ENCODE results near the gene EPHB1. TPM values are rescaled to one million over a fixed set of nuclear protein-coding genes. Genes with fewer than 3 reads are reported as not detected.

Gene EPHB1
- total RNA-seq, 4 donors from 2014 or later, result 0.82 to 2.2 (median 1.2) TPM

DNA sequence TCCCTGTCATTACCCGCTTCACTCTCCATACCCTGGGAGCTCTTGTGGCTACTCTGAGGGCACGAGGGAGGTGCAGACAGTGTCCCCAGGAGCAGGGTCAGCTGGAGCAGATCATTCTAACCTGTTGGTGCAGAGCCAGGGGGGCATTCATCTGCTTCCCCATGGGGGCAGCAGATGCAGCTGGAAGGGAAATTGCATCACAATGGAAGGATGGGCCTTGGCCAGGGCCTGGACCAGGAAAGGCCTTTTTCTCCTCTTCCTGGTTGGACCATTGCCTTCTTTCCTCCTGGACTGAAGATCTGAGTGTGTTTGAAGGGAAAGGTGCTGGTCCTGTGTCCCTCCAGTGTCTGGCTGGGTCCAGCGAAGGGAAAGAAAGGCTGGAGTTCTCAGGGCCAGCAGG, 55.7 kb downstream of the EPHB1 start:
- TF ChIP-seq POLR2A (IDR thresholded peaks at IDR 0.05) (no peak), POLR2AphosphoS5 (IDR thresholded peaks at IDR 0.05) (no peak), EP300 (IDR thresholded peaks at IDR 0.05; ENCODE audit: low read depth) (no peak)
- TF ChIP-seq, protein P1, sequence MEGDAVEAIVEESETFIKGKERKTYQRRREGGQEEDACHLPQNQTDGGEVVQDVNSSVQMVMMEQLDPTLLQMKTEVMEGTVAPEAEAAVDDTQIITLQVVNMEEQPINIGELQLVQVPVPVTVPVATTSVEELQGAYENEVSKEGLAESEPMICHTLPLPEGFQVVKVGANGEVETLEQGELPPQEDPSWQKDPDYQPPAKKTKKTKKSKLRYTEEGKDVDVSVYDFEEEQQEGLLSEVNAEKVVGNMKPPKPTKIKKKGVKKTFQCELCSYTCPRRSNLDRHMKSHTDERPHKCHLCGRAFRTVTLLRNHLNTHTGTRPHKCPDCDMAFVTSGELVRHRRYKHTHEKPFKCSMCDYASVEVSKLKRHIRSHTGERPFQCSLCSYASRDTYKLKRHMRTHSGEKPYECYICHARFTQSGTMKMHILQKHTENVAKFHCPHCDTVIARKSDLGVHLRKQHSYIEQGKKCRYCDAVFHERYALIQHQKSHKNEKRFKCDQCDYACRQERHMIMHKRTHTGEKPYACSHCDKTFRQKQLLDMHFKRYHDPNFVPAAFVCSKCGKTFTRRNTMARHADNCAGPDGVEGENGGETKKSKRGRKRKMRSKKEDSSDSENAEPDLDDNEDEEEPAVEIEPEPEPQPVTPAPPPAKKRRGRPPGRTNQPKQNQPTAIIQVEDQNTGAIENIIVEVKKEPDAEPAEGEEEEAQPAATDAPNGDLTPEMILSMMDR (IDR thresholded peaks at IDR 0.05), result no peak
- no peaks in the 10 kb centered on the region for H3K27me3 ChIP-seq
- H3K4me3 ChIP-seq, result no peak overlapping the region
- H3K27ac ChIP-seq, result no peak overlapping the region
- intact Hi-C loops (cut with DNase I; ENCODE audit: low total_unique reads), result no loop called here
- no peaks in the 10 kb centered on the region for H3K36me3 ChIP-seq
- no peaks in the 10 kb centered on the region for H3K9me3 ChIP-seq
- DNase-seq, result no peak
- WGBS, 2 donors (ENCODE audit: low coverage in 1 of 2), result 85% methylated on average over 3 of the region's 3 CpGs; no CpG with 5 or more reads in 1 of the 2 donors
- no peaks in the 10 kb centered on the region for H3K4me1 ChIP-seq
- in situ Hi-C loops (cut with MboI; ENCODE audit: low pct_ligation_motif_present in 1 of 4, low pct_unique_long_range_greater_than_20kb in 1 of 4, low sequenced_read_pairs in 3 of 4), result no loop called here

DNA sequence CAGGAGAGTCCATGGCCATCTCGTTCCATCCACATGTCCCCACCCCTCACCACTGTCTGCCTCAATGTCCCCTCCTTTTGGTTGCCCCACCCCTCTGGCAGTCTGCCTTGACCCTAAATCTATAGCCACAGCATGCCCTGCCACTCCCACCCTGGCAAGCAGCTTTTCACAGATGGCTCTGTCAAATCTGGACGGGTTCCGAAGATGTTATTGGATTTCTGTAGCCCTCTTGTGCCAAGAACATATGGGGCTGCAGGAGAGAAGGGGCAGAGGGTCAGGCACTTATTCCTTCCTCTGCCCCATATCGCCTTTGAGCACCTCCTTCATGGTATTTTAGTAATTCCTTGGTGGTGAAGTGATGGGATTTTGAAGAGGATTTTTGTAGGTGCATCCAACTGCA, 57.1 kb downstream of the EPHB1 start:
- H3K36me3 ChIP-seq, result no peaks in the 10 kb centered on the region
- H3K27ac ChIP-seq, result no peak overlapping the region
- intact Hi-C loops (cut with DNase I; ENCODE audit: low total_unique reads), result no loop called here
- H3K4me1 ChIP-seq, result no peaks in the 10 kb centered on the region
- H3K9me3 ChIP-seq, result no peaks in the 10 kb centered on the region
- no peak overlapping the region for H3K4me3 ChIP-seq
- WGBS, 2 donors (ENCODE audit: low coverage in 1 of 2), result 78 to 83% methylated on average over 1 to 4 of the region's 4 CpGs
- in situ Hi-C loops (cut with MboI; ENCODE audit: low pct_ligation_motif_present in 1 of 4, low pct_unique_long_range_greater_than_20kb in 1 of 4, low sequenced_read_pairs in 3 of 4), result no loop called here
- no peak for TF ChIP-seq POLR2A (IDR thresholded peaks at IDR 0.05)
- TF ChIP-seq, protein P1 (IDR thresholded peaks at IDR 0.05), result no peak
- no peak for TF ChIP-seq EP300 (IDR thresholded peaks at IDR 0.05; ENCODE audit: low read depth)
- TF ChIP-seq POLR2AphosphoS5 (IDR thresholded peaks at IDR 0.05), result no peak
- DNase-seq, result no peak
- H3K27me3 ChIP-seq, result no peaks in the 10 kb centered on the region

DNA sequence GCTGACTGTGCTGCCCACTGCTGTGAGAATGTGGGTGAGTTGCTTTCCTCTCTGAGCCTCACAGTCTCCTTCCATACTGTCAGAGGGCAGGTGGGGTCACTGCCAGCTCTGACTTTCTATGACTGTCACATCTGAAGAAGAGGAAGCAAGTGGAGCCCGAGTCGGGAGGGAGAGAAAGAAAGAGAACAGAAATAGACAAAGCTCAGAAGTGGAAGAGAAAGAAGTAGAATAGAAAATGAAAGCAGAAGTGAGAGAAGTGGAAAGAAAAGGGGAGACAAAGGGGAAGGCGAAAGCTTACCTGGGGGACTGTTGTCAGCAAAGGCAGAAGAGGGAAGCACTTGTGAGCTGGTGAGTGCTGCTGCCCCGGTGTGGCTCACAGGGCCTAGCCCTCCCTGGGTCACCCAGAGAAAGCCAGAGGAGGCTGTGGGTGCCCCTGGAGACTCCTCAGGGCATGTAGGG, 57.9 kb downstream of the EPHB1 start:
- H3K36me3 ChIP-seq, result no peaks in the 10 kb centered on the region
- WGBS, 2 donors (ENCODE audit: low coverage in 1 of 2), result 68 to 70% methylated on average over 2 to 4 of the region's 4 CpGs
- no peaks in the 10 kb centered on the region for H3K9me3 ChIP-seq
- no peak overlapping the region for H3K4me3 ChIP-seq
- in situ Hi-C loops (cut with MboI; ENCODE audit: low pct_ligation_motif_present in 1 of 4, low pct_unique_long_range_greater_than_20kb in 1 of 4, low sequenced_read_pairs in 3 of 4), result no loop called here
- no peak for TF ChIP-seq EP300 (IDR thresholded peaks at IDR 0.05; ENCODE audit: low read depth)
- TF ChIP-seq, protein P1 (IDR thresholded peaks at IDR 0.05), result no peak
- no peak for TF ChIP-seq POLR2A (IDR thresholded peaks at IDR 0.05)
- no peak for TF ChIP-seq POLR2AphosphoS5 (IDR thresholded peaks at IDR 0.05)
- no peak overlapping the region for H3K27ac ChIP-seq
- H3K4me1 ChIP-seq, result no peaks in the 10 kb centered on the region
- peak; percentile 16 for DNase-seq
- H3K27me3 ChIP-seq, result no peaks in the 10 kb centered on the region
- intact Hi-C loops (cut with DNase I; ENCODE audit: low total_unique reads), result no loop called here

DNA sequence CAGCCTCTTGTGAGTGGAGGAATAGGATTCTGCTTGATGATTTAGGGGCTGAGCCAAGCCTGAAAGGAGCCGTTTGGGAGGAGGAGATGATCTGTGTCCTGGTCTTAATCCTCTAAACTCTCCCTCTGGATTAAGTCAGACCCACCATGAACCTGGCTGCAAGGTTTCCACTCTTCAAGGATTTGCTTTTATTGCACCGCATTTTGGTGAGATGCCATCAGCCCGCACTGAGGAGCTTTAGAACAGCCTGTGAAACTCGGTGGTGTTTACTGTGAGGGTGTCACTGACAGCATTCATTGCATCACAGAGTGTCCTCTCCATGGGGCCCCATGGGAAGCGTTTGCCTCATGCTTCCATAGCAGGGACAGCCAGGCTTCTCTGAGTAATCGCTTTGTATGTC, 59.2 kb downstream of the EPHB1 start:
- H3K36me3 ChIP-seq, result no peaks in the 10 kb centered on the region
- intact Hi-C loops (cut with DNase I; ENCODE audit: low total_unique reads), result no loop called here
- no peaks in the 10 kb centered on the region for H3K27me3 ChIP-seq
- no peak overlapping the region for H3K27ac ChIP-seq
- WGBS, 2 donors (ENCODE audit: low coverage in 1 of 2), result 60 to 63% methylated on average over 2 to 6 of the region's 6 CpGs
- in situ Hi-C loops (cut with MboI; ENCODE audit: low pct_ligation_motif_present in 1 of 4, low pct_unique_long_range_greater_than_20kb in 1 of 4, low sequenced_read_pairs in 3 of 4), result no loop called here
- no peak for DNase-seq
- H3K9me3 ChIP-seq, result no peaks in the 10 kb centered on the region
- TF ChIP-seq, protein P1 (IDR thresholded peaks at IDR 0.05), result no peak
- TF ChIP-seq POLR2A (IDR thresholded peaks at IDR 0.05) (no peak), POLR2AphosphoS5 (IDR thresholded peaks at IDR 0.05) (no peak)
- H3K4me1 ChIP-seq, result no peaks in the 10 kb centered on the region
- H3K4me3 ChIP-seq, result no peak overlapping the region

All from transverse colon (tissue), 4 donors.